Liver (tissue), 3 donors: ENCODE measurements around the gene RFPL1.

Experiments used
- FOXA1 ChIP-seq: IDR thresholded peaks from 2 replicates; pipeline ENCODE4 v1.6.1; 2016; ENCODE audit warnings: antibody characterized with exemption
- JUND ChIP-seq, 2 donors: IDR thresholded peaks; 2 replicates each; pipeline ENCODE4 v1.6.1; 2016; ENCODE audit warnings: antibody characterized with exemption in 2 of 2
- RXRA ChIP-seq, 2 donors: IDR thresholded peaks; 2 replicates each; pipeline ENCODE4 v1.6.1; 2017 to 2018; ENCODE audit warnings: antibody characterized with exemption in 2 of 2, mild to moderate bottlenecking in 1 of 2
- SP1 ChIP-seq: IDR thresholded peaks from 2 replicates; pipeline ENCODE4 v1.6.1; 2018; ENCODE audit warnings: antibody characterized with exemption, mild to moderate bottlenecking
- TAF1 ChIP-seq: conservative IDR thresholded peaks from 2 replicates; pipeline ENCODE4 v1.6.1; 2016; ENCODE audit warnings: antibody characterized with exemption, mild to moderate bottlenecking
- TF ChIP-seq, protein P1 (sequence below): fragments of 150-350 bp; IDR thresholded peaks from 2 replicates; pipeline ENCODE4 v1.5.1; 2017; ENCODE audit warnings: improper control_type of control experiment, low read depth, low read length; ENCODE audit not compliant: missing input control
- TF ChIP-seq, protein P2 (sequence below): IDR thresholded peaks from 2 replicates; pipeline ENCODE4 v1.6.1; 2016; ENCODE audit warnings: antibody characterized with exemption
- donor health status: healthy.
- donor health status: healthy.

DNA sequence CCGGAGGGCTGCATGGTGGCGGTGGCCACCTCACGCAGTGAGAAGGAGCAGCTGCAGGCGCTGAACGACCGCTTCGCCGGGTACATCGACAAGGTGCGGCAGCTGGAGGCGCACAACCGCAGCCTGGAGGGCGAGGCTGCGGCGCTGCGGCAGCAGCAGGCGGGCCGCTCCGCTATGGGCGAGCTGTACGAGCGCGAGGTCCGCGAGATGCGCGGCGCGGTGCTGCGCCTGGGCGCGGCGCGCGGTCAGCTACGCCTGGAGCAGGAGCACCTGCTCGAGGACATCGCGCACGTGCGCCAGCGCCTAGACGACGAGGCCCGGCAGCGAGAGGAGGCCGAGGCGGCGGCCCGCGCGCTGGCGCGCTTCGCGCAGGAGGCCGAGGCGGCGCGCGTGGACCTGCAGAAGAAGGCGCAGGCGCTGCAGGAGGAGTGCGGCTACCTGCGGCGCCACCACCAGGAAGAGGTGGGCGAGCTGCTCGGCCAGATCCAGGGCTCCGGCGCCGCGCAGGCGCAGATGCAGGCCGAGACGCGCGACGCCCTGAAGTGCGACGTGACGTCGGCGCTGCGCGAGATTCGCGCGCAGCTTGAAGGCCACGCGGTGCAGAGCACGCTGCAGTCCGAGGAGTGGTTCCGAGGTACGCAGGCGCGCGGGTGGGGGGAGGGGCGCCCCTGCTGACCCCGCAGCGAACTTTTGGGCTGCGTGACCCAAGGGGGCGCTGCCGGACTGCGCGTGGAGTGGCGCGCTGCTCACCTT, 42.3 kb downstream of the RFPL1 start:
- TF ChIP-seq, protein P1, sequence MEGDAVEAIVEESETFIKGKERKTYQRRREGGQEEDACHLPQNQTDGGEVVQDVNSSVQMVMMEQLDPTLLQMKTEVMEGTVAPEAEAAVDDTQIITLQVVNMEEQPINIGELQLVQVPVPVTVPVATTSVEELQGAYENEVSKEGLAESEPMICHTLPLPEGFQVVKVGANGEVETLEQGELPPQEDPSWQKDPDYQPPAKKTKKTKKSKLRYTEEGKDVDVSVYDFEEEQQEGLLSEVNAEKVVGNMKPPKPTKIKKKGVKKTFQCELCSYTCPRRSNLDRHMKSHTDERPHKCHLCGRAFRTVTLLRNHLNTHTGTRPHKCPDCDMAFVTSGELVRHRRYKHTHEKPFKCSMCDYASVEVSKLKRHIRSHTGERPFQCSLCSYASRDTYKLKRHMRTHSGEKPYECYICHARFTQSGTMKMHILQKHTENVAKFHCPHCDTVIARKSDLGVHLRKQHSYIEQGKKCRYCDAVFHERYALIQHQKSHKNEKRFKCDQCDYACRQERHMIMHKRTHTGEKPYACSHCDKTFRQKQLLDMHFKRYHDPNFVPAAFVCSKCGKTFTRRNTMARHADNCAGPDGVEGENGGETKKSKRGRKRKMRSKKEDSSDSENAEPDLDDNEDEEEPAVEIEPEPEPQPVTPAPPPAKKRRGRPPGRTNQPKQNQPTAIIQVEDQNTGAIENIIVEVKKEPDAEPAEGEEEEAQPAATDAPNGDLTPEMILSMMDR: no peak
- TF ChIP-seq TAF1: no peak
- no peak for TF ChIP-seq JUND (IDR thresholded peaks at IDR 0.05)
- TF ChIP-seq SP1: no peak
- no peak for TF ChIP-seq FOXA1
- no peak for TF ChIP-seq RXRA (IDR thresholded peaks at IDR 0.05)
- TF ChIP-seq, protein P2, sequence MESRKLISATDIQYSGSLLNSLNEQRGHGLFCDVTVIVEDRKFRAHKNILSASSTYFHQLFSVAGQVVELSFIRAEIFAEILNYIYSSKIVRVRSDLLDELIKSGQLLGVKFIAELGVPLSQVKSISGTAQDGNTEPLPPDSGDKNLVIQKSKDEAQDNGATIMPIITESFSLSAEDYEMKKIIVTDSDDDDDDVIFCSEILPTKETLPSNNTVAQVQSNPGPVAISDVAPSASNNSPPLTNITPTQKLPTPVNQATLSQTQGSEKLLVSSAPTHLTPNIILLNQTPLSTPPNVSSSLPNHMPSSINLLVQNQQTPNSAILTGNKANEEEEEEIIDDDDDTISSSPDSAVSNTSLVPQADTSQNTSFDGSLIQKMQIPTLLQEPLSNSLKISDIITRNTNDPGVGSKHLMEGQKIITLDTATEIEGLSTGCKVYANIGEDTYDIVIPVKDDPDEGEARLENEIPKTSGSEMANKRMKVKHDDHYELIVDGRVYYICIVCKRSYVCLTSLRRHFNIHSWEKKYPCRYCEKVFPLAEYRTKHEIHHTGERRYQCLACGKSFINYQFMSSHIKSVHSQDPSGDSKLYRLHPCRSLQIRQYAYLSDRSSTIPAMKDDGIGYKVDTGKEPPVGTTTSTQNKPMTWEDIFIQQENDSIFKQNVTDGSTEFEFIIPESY: no peak
